ENCODE data around the gene TMIGD2.

TMIGD2 gene

GRCh38 chr19:4277191-4277696, 24.9 kb downstream of the TMIGD2 start:
- TF ChIP-seq FOXM1 (IDR thresholded peaks at IDR 0.05; ENCODE audit: borderline replicate concordance, low read depth): no peak
- no peak for TF ChIP-seq CEBPB (IDR thresholded peaks at IDR 0.05)
- TF ChIP-seq YY1 (IDR thresholded peaks at IDR 0.05; ENCODE audit: low read depth): no peak
- TF ChIP-seq, protein P1, sequence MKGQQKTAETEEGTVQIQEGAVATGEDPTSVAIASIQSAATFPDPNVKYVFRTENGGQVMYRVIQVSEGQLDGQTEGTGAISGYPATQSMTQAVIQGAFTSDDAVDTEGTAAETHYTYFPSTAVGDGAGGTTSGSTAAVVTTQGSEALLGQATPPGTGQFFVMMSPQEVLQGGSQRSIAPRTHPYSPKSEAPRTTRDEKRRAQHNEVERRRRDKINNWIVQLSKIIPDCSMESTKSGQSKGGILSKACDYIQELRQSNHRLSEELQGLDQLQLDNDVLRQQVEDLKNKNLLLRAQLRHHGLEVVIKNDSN (IDR thresholded peaks at IDR 0.05): no peak
- no peak for TF ChIP-seq CREB1 (IDR thresholded peaks at IDR 0.05; ENCODE audit: low read depth)

- TF ChIP-seq RAD21 (IDR thresholded peaks at IDR 0.05; ENCODE audit: low read depth) (no peak), EP300 (IDR thresholded peaks at IDR 0.05; ENCODE audit: borderline replicate concordance) (no peak)
These were observed 29.3 kb downstream of the TMIGD2 start for GRCh38 chr19:4272894-4273293.

- TF ChIP-seq TAF1 (IDR thresholded peaks at IDR 0.05; ENCODE audit: low read depth) (no peak), YY1 (IDR thresholded peaks at IDR 0.05; ENCODE audit: low read depth) (no peak), RAD21 (IDR thresholded peaks at IDR 0.05; ENCODE audit: low read depth) (no peak), MAX (IDR thresholded peaks at IDR 0.05) (no peak), FOXM1 (IDR thresholded peaks at IDR 0.05; ENCODE audit: borderline replicate concordance, low read depth) (no peak), CEBPB (IDR thresholded peaks at IDR 0.05) (no peak), ZBTB7A (IDR thresholded peaks at IDR 0.05; ENCODE audit: low read depth) (no peak), NFIC (IDR thresholded peaks at IDR 0.05) (no peak), CREB1 (IDR thresholded peaks at IDR 0.05; ENCODE audit: low read depth) (no peak), EGR1 (IDR thresholded peaks at IDR 0.05) (no peak), EP300 (IDR thresholded peaks at IDR 0.05; ENCODE audit: borderline replicate concordance) (no peak), TCF12 (IDR thresholded peaks at IDR 0.05; ENCODE audit: low read depth) (no peak), TEAD4 (IDR thresholded peaks at IDR 0.05) (no peak)
- TF ChIP-seq, protein P1 (IDR thresholded peaks at IDR 0.05): no peak
- TF ChIP-seq, protein P2, sequence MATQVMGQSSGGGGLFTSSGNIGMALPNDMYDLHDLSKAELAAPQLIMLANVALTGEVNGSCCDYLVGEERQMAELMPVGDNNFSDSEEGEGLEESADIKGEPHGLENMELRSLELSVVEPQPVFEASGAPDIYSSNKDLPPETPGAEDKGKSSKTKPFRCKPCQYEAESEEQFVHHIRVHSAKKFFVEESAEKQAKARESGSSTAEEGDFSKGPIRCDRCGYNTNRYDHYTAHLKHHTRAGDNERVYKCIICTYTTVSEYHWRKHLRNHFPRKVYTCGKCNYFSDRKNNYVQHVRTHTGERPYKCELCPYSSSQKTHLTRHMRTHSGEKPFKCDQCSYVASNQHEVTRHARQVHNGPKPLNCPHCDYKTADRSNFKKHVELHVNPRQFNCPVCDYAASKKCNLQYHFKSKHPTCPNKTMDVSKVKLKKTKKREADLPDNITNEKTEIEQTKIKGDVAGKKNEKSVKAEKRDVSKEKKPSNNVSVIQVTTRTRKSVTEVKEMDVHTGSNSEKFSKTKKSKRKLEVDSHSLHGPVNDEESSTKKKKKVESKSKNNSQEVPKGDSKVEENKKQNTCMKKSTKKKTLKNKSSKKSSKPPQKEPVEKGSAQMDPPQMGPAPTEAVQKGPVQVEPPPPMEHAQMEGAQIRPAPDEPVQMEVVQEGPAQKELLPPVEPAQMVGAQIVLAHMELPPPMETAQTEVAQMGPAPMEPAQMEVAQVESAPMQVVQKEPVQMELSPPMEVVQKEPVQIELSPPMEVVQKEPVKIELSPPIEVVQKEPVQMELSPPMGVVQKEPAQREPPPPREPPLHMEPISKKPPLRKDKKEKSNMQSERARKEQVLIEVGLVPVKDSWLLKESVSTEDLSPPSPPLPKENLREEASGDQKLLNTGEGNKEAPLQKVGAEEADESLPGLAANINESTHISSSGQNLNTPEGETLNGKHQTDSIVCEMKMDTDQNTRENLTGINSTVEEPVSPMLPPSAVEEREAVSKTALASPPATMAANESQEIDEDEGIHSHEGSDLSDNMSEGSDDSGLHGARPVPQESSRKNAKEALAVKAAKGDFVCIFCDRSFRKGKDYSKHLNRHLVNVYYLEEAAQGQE (IDR thresholded peaks at IDR 0.05; ENCODE audit: low read depth): no peak
These were observed 33.3 kb downstream of the TMIGD2 start for GRCh38 chr19:4268816-4269430.

GRCh38 chr19:4267901-4268815, 34.0 kb downstream of the TMIGD2 start:
- TF ChIP-seq CEBPB (IDR thresholded peaks at IDR 0.05) (no peak), TEAD4 (IDR thresholded peaks at IDR 0.05) (no peak), EGR1 (IDR thresholded peaks at IDR 0.05) (no peak), MAX (IDR thresholded peaks at IDR 0.05) (no peak), TCF12 (IDR thresholded peaks at IDR 0.05; ENCODE audit: low read depth) (no peak), TAF1 (IDR thresholded peaks at IDR 0.05; ENCODE audit: low read depth) (no peak), ZBTB7A (IDR thresholded peaks at IDR 0.05; ENCODE audit: low read depth) (no peak), CREB1 (IDR thresholded peaks at IDR 0.05; ENCODE audit: low read depth) (no peak), RAD21 (IDR thresholded peaks at IDR 0.05; ENCODE audit: low read depth) (no peak), NFIC (IDR thresholded peaks at IDR 0.05) (no peak), YY1 (IDR thresholded peaks at IDR 0.05; ENCODE audit: low read depth) (no peak), FOXM1 (IDR thresholded peaks at IDR 0.05; ENCODE audit: borderline replicate concordance, low read depth) (no peak), EP300 (IDR thresholded peaks at IDR 0.05; ENCODE audit: borderline replicate concordance) (no peak)
- TF ChIP-seq, protein P2 (IDR thresholded peaks at IDR 0.05; ENCODE audit: low read depth): no peak
- TF ChIP-seq, protein P1 (IDR thresholded peaks at IDR 0.05): no peak

All from Ishikawa (cell line).